CD4-positive, alpha-beta T cell treated with Interleukin-6 at 100 ng/mL for 8 hours (primary cell): ENCODE data around the gene MRPS18A.
"Not testable (repeated sequence)": the region's sequence is repeated elsewhere in the genome, so short reads cannot be mapped to it uniquely, and the experiment has no call there.

Source experiments
- DNase-seq: peaks from one replicate; pipeline ENCODE4 v3.0.0-alpha.2; 2020; ENCODE audit warnings: mixed read lengths, low spot score

Gene MRPS18A

GRCh38 chr6:43670623-43670986 lies 17.0 kb downstream of the MRPS18A start:
- no peak for DNase-seq

- no peak for DNase-seq
These were observed 17.5 kb downstream of the MRPS18A start for GRCh38 chr6:43669922-43670622.

GRCh38 chr6:43669050-43669921 lies 18.3 kb downstream of the MRPS18A start:
- DNase-seq: no peak

GRCh38 chr6:43668151-43669028 lies 19.2 kb downstream of the MRPS18A start:
- DNase-seq: peak; percentile 35

GRCh38 chr6:43667245-43668150 lies 20.1 kb downstream of the MRPS18A start:
- peak; percentile 77 for DNase-seq

GRCh38 chr6:43666196-43666920 lies 21.2 kb downstream of the MRPS18A start:
- no peak for DNase-seq

GRCh38 chr6:43665376-43665775 lies 22.2 kb downstream of the MRPS18A start:
- no peak for DNase-seq

- not testable (repeated sequence) for DNase-seq
These were observed 24.6 kb downstream of the MRPS18A start for GRCh38 chr6:43662948-43663347.

GRCh38 chr6:43658161-43658560 lies 29.4 kb downstream of the MRPS18A start:
- no peak for DNase-seq

- no peak for DNase-seq
These were observed 30.3 kb downstream of the MRPS18A start for GRCh38 chr6:43657221-43657802.

GRCh38 chr6:43652822-43653221 lies 34.8 kb downstream of the MRPS18A start:
- not testable (repeated sequence) for DNase-seq

GRCh38 chr6:43648248-43648647 lies 39.3 kb downstream of the MRPS18A start:
- no peak for DNase-seq

- no peak for DNase-seq
These were observed 40.0 kb downstream of the MRPS18A start for GRCh38 chr6:43647613-43648012.

GRCh38 chr6:43645613-43645964 lies 42.0 kb downstream of the MRPS18A start:
- no peak for DNase-seq

- DNase-seq: peak; percentile 50
These were observed 42.5 kb downstream of the MRPS18A start, which contains the start of gene RSPH9 for GRCh38 chr6:43644940-43645612. Gene RSPH9, plus strand, starts transcription at chr6:43645036. Its CDS starts 63 bp downstream, at chr6:43645099.

GRCh38 chr6:43639984-43640800 lies 47.4 kb downstream of the MRPS18A start:
- no peak for DNase-seq

GRCh38 chr6:43636308-43636659 lies 51.3 kb downstream of the MRPS18A start:
- DNase-seq: no peak

- DNase-seq: peak; percentile 82
These were observed 51.9 kb downstream of the MRPS18A start, which contains the start of gene MAD2L1BP for GRCh38 chr6:43635387-43636307. Gene MAD2L1BP, plus strand, starts transcription at chr6:43635840. Its CDS starts 36 bp downstream, at chr6:43635876.
